Neural cell (in vitro differentiated cells): ENCODE data around the gene KCNAB2. TPM values are rescaled to one million over a fixed set of nuclear protein-coding genes. Genes with fewer than 3 reads are reported as not detected.

Experiments used
- H2AFZ ChIP-seq: fragments of 200-600, 300-800 bp; sonication (generic), shearing (Covaris generic); 2 replicates; pipeline ENCODE4 v1.6.0; 2014; ENCODE audit warnings: low read depth, mild to moderate bottlenecking, antibody characterized with exemption, low read length, moderate library complexity
- H3F3A ChIP-seq: fragments of 200-600 bp; shearing (Covaris generic); 2 replicates; pipeline ENCODE4 v1.6.1; 2016; ENCODE audit warnings: mild to moderate bottlenecking, moderate library complexity, mixed read lengths, antibody characterized with exemption, low read length; ENCODE audit not compliant: insufficient read depth, poor library complexity, severe bottlenecking
- H3K27ac ChIP-seq: fragments of 200-600, 300-800 bp; sonication (generic), shearing (Covaris generic); 2 replicates; pipeline ENCODE4 v1.5.1; 2014; ENCODE audit warnings: mild to moderate bottlenecking, low read length, moderate library complexity
- H3K27me3 ChIP-seq: fragments of 300-800, 200-600 bp; sonication (generic), shearing (Covaris generic); 2 replicates; pipeline ENCODE4 v1.6.0; 2014; ENCODE audit warnings: mild to moderate bottlenecking, low read depth, low read length, moderate library complexity; ENCODE audit not compliant: insufficient read depth
- H3K36me3 ChIP-seq: fragments of 300-800, 200-600 bp; sonication (generic), shearing (Covaris generic); 2 replicates; pipeline ENCODE4 v1.5.1; 2014; ENCODE audit warnings: mild to moderate bottlenecking, antibody characterized with exemption, low read length, moderate library complexity; ENCODE audit not compliant: insufficient read depth
- H3K4me2 ChIP-seq: fragments of 300-800, 200-600 bp; sonication (generic), shearing (Covaris generic); 2 replicates; pipeline ENCODE4 v1.6.0; 2014; ENCODE audit warnings: mild to moderate bottlenecking, low read length
- H3K4me3 ChIP-seq: fragments of 300-800, 200-600 bp; sonication (generic), shearing (Covaris generic); 2 replicates; pipeline ENCODE4 v1.5.1; 2014; ENCODE audit warnings: mild to moderate bottlenecking, low read length, moderate library complexity
- H3K79me2 ChIP-seq: fragments of 200-600 bp; shearing (Covaris generic); replicated peaks from 2 replicates; pipeline ENCODE4 v1.6.0; 2014; ENCODE audit warnings: mild to moderate bottlenecking, low read length, moderate library complexity; ENCODE audit not compliant: insufficient read depth
- H3K9ac ChIP-seq: fragments of 300-800, 200-600 bp; sonication (generic), shearing (Covaris generic); 2 replicates; pipeline ENCODE4 v1.6.1; 2016; ENCODE audit warnings: mild to moderate bottlenecking, low read length, mixed read lengths
- H3K9me2 ChIP-seq: fragments of 200-600 bp; shearing (Covaris generic); 2 replicates; pipeline ENCODE4 v1.6.1; 2016; ENCODE audit warnings: mild to moderate bottlenecking, low read length, mixed read lengths; ENCODE audit not compliant: insufficient read depth
- H3K9me3 ChIP-seq: fragments of 200-600, 300-800 bp; sonication (generic), shearing (Covaris generic); 2 replicates; pipeline ENCODE4 v1.6.1; 2016; ENCODE audit warnings: mild to moderate bottlenecking, mixed run types, low read length, moderate library complexity, mixed read lengths
- H4K20me1 ChIP-seq: fragments of 200-600 bp; shearing (Covaris generic); 2 replicates; pipeline ENCODE4 v1.6.1; 2016; ENCODE audit warnings: mild to moderate bottlenecking, mixed run types; ENCODE audit not compliant: insufficient read depth
- EP300 ChIP-seq: fragments of 450-650 bp; conservative IDR thresholded peaks from 2 replicates; pipeline ENCODE4 v1.6.1; 2014; ENCODE audit warnings: antibody characterized with exemption, mild to moderate bottlenecking, moderate library complexity; ENCODE audit not compliant: poor library complexity, severe bottlenecking
- EZH2 ChIP-seq: fragments of 200-600, 300-800 bp; shearing (Covaris generic), sonication (generic); IDR thresholded peaks from 2 replicates; pipeline ENCODE4 v1.6.1; 2014; ENCODE audit warnings: antibody characterized with exemption, low read length, borderline replicate concordance, mild to moderate bottlenecking; ENCODE audit not compliant: insufficient read depth, poor library complexity, severe bottlenecking
- MXI1 ChIP-seq: fragments of 450-650 bp; conservative IDR thresholded peaks from 2 replicates; pipeline ENCODE4 v1.6.1; 2014; ENCODE audit warnings: antibody characterized with exemption, mild to moderate bottlenecking; ENCODE audit not compliant: poor library complexity, severe bottlenecking
- POLR2AphosphoS5 ChIP-seq: IDR thresholded peaks from 2 replicates; pipeline ENCODE4 v1.6.1; 2012
- RAD21 ChIP-seq: fragments of 450-650 bp; conservative IDR thresholded peaks from 2 replicates; pipeline ENCODE4 v1.6.1; 2014; ENCODE audit warnings: antibody characterized with exemption, mild to moderate bottlenecking, moderate library complexity
- SMC3 ChIP-seq: fragments of 450-650 bp; conservative IDR thresholded peaks from 2 replicates; pipeline ENCODE4 v1.6.1; 2014; ENCODE audit warnings: antibody characterized with exemption, mild to moderate bottlenecking, moderate library complexity; ENCODE audit not compliant: poor library complexity
- TAF1 ChIP-seq: IDR thresholded peaks from 2 replicates; pipeline ENCODE4 v1.6.1; 2012; ENCODE audit warnings: low read depth
- polyA plus RNA-seq: library from polyadenylated mRNA; depleted of rRNA; stranded (reverse); fragments of >200 nt; gene quantifications from 2 replicates; pipeline ENCODE4 v1.2.3, GENCODE V29; 2014
- TF ChIP-seq, protein P1 (sequence below): IDR thresholded peaks from 2 replicates; pipeline ENCODE4 v1.6.1; 2012; ENCODE audit warnings: borderline replicate concordance
- TF ChIP-seq, protein P2 (sequence below): fragments of 450-650 bp; IDR thresholded peaks from 2 replicates; pipeline ENCODE4 v1.5.1; 2014; ENCODE audit warnings: antibody characterized with exemption, mild to moderate bottlenecking, moderate library complexity; ENCODE audit not compliant: poor library complexity, severe bottlenecking

The KCNAB2 gene
- polyA plus RNA-seq, 1 donor from 2014 or later = 11.7 TPM

DNA sequence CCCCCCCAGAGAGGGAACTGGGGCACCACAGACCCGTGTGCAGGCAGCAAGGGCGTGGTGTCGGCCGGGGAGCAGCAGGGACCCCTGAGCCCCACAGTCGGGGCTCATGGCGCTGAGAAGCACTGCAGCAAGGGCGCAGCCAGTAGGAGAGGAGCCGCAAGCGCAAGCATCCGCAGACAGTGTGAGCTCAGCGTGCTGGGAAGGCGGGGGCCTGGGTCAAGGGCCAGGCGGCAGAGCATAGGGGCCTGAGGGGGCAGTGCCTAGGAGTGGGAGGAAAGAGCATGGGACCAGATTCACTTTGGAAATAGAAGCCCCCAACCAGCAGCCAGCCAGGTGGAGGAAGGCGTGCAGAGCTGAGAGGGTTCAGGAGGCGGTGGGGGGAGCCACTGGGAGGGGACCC lies 6.7 kb upstream of the KCNAB2 start:
- no peaks in the 10 kb centered on the region for H3K36me3 ChIP-seq
- no peak overlapping the region for H2AFZ ChIP-seq
- H4K20me1 ChIP-seq = no peaks in the 10 kb centered on the region
- TF ChIP-seq SMC3 = no peak
- no peak for TF ChIP-seq POLR2AphosphoS5
- TF ChIP-seq EP300 = no peak
- TF ChIP-seq MXI1 = no peak
- no peak for TF ChIP-seq EZH2
- TF ChIP-seq, protein P1, sequence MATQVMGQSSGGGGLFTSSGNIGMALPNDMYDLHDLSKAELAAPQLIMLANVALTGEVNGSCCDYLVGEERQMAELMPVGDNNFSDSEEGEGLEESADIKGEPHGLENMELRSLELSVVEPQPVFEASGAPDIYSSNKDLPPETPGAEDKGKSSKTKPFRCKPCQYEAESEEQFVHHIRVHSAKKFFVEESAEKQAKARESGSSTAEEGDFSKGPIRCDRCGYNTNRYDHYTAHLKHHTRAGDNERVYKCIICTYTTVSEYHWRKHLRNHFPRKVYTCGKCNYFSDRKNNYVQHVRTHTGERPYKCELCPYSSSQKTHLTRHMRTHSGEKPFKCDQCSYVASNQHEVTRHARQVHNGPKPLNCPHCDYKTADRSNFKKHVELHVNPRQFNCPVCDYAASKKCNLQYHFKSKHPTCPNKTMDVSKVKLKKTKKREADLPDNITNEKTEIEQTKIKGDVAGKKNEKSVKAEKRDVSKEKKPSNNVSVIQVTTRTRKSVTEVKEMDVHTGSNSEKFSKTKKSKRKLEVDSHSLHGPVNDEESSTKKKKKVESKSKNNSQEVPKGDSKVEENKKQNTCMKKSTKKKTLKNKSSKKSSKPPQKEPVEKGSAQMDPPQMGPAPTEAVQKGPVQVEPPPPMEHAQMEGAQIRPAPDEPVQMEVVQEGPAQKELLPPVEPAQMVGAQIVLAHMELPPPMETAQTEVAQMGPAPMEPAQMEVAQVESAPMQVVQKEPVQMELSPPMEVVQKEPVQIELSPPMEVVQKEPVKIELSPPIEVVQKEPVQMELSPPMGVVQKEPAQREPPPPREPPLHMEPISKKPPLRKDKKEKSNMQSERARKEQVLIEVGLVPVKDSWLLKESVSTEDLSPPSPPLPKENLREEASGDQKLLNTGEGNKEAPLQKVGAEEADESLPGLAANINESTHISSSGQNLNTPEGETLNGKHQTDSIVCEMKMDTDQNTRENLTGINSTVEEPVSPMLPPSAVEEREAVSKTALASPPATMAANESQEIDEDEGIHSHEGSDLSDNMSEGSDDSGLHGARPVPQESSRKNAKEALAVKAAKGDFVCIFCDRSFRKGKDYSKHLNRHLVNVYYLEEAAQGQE = no peak
- TF ChIP-seq, protein P2, sequence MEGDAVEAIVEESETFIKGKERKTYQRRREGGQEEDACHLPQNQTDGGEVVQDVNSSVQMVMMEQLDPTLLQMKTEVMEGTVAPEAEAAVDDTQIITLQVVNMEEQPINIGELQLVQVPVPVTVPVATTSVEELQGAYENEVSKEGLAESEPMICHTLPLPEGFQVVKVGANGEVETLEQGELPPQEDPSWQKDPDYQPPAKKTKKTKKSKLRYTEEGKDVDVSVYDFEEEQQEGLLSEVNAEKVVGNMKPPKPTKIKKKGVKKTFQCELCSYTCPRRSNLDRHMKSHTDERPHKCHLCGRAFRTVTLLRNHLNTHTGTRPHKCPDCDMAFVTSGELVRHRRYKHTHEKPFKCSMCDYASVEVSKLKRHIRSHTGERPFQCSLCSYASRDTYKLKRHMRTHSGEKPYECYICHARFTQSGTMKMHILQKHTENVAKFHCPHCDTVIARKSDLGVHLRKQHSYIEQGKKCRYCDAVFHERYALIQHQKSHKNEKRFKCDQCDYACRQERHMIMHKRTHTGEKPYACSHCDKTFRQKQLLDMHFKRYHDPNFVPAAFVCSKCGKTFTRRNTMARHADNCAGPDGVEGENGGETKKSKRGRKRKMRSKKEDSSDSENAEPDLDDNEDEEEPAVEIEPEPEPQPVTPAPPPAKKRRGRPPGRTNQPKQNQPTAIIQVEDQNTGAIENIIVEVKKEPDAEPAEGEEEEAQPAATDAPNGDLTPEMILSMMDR = no peak
- TF ChIP-seq TAF1 = no peak
- no peak for TF ChIP-seq RAD21
- H3K9me2 ChIP-seq = no peaks in the 10 kb centered on the region
- no peaks in the 10 kb centered on the region for H3K9me3 ChIP-seq
- H3K4me3 ChIP-seq = no peak overlapping the region
- H3K79me2 ChIP-seq = no peaks in the 10 kb centered on the region
- H3K27me3 ChIP-seq = no peaks in the 10 kb centered on the region
- H3F3A ChIP-seq = no peaks in the 10 kb centered on the region
- no peak overlapping the region for H3K27ac ChIP-seq
- H3K4me2 ChIP-seq = no peak overlapping the region
- H3K9ac ChIP-seq = no peak overlapping the region

DNA sequence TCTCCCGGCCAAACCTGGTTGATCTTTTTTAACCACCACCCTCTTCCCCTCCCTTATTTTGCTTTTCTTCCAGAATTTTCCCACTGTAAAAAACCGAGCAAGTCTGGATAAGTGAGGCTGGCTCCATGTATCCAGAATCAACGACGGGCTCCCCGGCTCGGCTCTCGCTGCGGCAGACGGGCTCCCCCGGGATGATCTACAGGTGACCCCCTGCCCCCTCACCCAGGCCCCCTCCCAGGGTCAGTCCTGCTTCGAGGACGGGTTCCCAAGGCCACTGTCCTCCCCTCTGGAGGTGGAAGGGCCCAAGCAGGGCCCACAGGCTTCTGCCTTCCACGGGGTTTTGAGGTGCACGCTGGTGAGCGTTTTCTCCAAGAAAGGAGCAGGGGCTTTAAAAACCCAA lies 5.2 kb upstream of the KCNAB2 start:
- no peaks in the 10 kb centered on the region for H3K9me3 ChIP-seq
- no peaks in the 10 kb centered on the region for H3K79me2 ChIP-seq
- H3K4me2 ChIP-seq = no peak overlapping the region
- TF ChIP-seq RAD21 (no peak), EP300 (no peak), SMC3 (no peak), MXI1 (no peak), TAF1 (no peak), POLR2AphosphoS5 (no peak), EZH2 (no peak)
- TF ChIP-seq, protein P1 = no peak
- TF ChIP-seq, protein P2 = no peak
- no peaks in the 10 kb centered on the region for H4K20me1 ChIP-seq
- H3K9me2 ChIP-seq = no peaks in the 10 kb centered on the region
- no peak overlapping the region for H3K27ac ChIP-seq
- H3F3A ChIP-seq = no peaks in the 10 kb centered on the region
- H2AFZ ChIP-seq = no peak overlapping the region
- H3K27me3 ChIP-seq = no peaks in the 10 kb centered on the region
- no peaks in the 10 kb centered on the region for H3K36me3 ChIP-seq
- no peak overlapping the region for H3K4me3 ChIP-seq
- no peak overlapping the region for H3K9ac ChIP-seq
